ENCODE measurements around the gene SPTBN1. TPM values are rescaled to one million over a fixed set of nuclear protein-coding genes. Genes with fewer than 3 reads are reported as not detected.

SPTBN1 gene
- total RNA-seq, 2 experiments from 2014 or later: 103 to 107 TPM

DNA sequence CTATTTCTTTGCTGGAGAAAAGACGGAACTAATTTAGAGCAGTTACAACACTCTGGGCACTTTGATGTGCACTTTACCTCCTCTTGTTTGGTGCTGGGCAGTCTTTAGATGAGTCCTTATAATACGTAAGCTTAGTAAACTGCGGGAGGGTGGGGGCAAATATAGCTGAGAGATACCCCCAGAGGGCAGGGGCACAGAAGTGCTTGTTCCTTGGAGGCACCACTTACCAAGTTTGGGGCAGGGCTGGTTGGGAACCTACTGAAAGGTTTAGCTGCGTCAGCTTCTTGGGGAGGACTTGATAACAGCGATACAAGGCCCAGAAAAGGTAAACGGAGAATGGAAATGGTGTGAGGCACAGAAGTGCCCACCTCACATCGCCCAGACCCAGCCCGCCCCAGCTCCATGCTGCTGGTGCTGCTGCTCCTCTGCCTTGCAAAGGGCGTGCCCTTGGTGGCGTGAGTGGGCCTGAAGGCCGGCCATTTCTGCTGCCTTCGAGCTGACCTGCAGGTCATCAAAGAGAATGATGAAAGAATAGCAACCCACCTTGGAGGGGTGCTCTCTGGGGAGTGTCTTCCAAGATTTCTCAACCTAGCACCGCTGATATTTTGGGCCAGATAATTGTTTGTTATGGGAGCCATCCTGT, 139.2 kb downstream of the SPTBN1 start:
- CTCF ChIA-PET: interaction anchor here (0.5 to 2.7 kb wide), 8 partner anchors 13 to 73 kb away, joined by 3 to 9 read pairs (median 3); no protein-coding TSS in a partner anchor
- peak overlapping the region; percentile 96 for H3K27ac Mint-ChIP-seq
- H3K36me3 Mint-ChIP-seq (ENCODE audit: low read depth): peaks cover 13% of the 10 kb centered on the region
- H3K4me1 Mint-ChIP-seq (ENCODE audit: low read depth): peaks cover 93% of the 10 kb centered on the region
- H3K4me3 Mint-ChIP-seq: peak overlapping the region; percentile 75
- H3K27me3 Mint-ChIP-seq (ENCODE audit: low read depth): no peaks in the 10 kb centered on the region
- no peak for DNase-seq
- no peaks in the 10 kb centered on the region for H3K9me3 Mint-ChIP-seq
- intact Hi-C loops (cut with micrococcal nuclease): no loop called here

DNA sequence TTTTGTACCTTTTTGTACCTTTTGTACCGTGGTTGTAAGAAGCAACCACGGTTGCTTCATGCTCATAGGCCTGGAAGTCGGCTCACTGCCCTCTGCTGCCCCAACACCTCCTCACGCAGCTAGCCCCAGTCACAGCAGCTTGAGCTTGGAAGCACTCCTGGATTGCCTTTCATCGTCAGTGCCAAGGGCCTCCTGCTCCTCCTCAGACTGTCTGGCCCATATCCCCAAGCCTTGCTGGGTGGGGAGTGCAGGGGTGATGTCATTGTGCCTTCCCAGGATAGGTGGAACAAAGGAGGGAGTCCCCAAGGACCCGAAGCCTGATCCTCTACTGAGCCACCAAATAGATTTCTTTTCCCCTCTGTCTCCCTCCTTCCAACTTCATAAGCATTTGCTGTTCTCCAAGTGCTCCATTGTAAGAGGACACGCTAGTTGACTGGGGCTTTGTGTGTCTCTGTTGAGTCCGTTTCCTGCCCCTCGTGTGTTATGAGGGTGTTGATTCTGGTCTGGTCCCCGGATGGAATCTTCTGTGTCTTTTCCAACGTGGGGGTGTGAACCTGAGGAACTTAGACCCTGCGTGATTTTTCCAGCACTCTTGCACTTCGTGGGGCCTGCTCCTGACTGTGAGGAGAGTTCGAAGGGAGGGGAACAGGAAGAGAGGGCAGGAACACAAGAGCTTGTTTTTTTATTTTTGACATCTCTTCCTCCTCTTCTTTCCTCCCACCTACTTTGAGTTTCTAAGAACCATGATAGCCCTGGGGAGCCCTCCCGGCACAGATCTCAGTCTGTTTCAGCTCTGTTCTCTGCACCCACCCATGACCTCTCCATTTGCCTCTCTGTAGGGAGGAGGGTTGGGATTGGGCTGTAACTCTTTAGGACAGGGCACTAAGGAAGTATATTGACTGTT, 140.1 kb downstream of the SPTBN1 start:
- CTCF ChIA-PET: interaction anchor here (0.5 to 2.7 kb wide), 9 partner anchors 13 to 95 kb away, joined by 3 to 9 read pairs (median 4); no protein-coding TSS in a partner anchor

DNA sequence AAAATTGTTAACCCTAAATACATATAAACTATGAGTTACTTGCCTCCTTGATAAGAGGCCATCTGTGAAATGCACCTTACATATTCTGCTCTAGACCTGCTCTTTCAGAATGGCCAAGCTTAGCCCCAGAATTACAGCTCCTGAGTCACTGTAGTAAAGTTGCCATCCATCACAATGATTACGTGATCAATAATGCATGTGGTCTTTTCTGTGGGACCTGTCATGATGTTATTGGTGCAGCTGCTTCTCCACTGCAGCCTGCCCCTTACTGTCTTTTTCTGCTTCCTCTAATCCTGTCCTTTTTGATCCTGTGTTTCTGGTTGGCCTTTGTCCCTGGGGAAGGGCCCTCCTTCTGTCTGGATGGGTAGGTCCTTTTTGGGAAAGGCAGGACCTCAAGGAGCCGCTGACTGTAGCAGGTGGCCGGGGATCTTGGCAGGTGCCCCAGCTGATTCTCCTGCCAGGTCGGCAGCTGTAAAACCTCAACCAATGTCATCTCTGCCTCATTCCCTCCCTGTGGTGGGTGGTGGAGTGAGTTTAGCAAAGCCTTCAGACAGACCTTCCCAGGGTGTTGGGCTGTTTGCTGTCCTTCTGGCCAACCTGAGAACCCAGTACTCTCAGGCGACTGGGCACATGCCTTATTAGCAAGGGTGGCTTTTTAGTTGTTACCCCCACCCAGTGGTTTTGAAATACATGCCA, 141.2 kb downstream of the SPTBN1 start:
- Mint-ChIP-seq H3K9me3 (no peaks in the 10 kb centered on the region), H3K27me3 (ENCODE audit: low read depth) (no peaks in the 10 kb centered on the region), H3K4me1 (ENCODE audit: low read depth) (peaks cover 92% of the 10 kb centered on the region), H3K27ac (peak overlapping the region; percentile 96), H3K4me3 (peak overlapping the region; percentile 75), H3K36me3 (ENCODE audit: low read depth) (peaks cover 14% of the 10 kb centered on the region)
- intact Hi-C loops (cut with micrococcal nuclease): loop anchor here (2.0 kb wide), 1 partner anchor 72 kb away; no protein-coding TSS in a partner anchor
- peak; percentile 62 for DNase-seq
- CTCF ChIA-PET: interaction anchor here (0.6 to 1.9 kb wide), 6 partner anchors 12 to 584 kb away, joined by 3 to 5 read pairs (median 3); no protein-coding TSS in a partner anchor

More for the DNA sequence above, 140.1 kb downstream of the SPTBN1 start:
- H3K9me3 Mint-ChIP-seq: no peaks in the 10 kb centered on the region
- H3K27me3 Mint-ChIP-seq (ENCODE audit: low read depth): no peaks in the 10 kb centered on the region
- peak overlapping the region; percentile 96 for H3K27ac Mint-ChIP-seq
- H3K4me3 Mint-ChIP-seq: peak overlapping the region; percentile 75
- peaks cover 14% of the 10 kb centered on the region for H3K36me3 Mint-ChIP-seq (ENCODE audit: low read depth)
- peaks cover 90% of the 10 kb centered on the region for H3K4me1 Mint-ChIP-seq (ENCODE audit: low read depth)
- intact Hi-C loops (cut with micrococcal nuclease): loop anchor here (1.0 to 2.0 kb wide), 2 partner anchors 22 to 71 kb away; no protein-coding TSS in a partner anchor
- DNase-seq: no peak

DNA sequence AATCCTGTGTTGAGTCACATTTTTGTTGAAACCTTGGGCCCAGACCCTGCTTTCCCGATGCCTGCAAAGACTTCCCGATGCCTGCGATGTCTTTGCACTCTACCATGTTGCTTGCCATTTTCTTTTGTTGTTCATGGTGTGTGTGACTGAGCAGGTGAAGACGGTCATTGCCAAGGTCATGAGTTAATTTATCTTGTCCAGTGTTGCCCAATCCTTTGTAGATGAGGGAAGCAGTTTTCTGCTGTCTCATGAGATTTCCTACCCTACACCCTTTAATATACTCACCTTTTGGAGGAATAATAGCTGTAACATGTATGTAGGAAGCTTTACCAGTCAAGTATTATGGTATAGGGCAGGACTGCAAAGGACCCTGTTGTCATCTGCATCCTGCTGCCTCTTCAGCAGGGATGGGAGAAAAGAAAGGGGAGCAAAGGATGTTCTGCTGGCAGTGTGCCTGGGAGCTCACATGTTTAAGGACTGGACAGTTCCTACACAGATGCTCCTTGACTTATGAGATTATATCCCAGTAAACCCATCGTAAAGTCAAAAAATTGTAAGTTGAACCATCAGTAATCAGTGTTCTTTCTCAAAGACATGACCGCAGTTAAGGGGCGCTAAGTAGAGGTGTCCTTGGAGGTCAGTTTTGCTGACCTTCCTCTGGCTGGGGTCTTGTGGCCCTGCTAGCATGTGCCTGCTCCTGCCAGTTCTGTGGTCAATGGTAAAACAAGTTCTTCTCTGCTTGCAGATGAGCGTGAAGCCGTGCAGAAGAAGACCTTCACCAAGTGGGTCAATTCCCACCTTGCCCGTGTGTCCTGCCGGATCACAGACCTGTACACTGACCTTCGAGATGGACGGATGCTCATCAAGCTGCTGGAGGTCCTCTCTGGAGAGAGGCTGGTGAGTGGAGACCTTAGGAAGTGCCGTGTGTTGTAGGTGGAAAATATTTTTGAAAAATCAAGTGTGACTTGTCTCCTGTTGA, 142.5 kb downstream of the SPTBN1 start:
- CTCF ChIA-PET: interaction anchor here (0.5 to 1.9 kb wide), 9 partner anchors 9 to 75 kb away, joined by 3 to 6 read pairs (median 3); no protein-coding TSS in a partner anchor
- Mint-ChIP-seq H3K4me1 (ENCODE audit: low read depth) (peaks cover 92% of the 10 kb centered on the region), H3K27me3 (ENCODE audit: low read depth) (no peaks in the 10 kb centered on the region), H3K9me3 (no peaks in the 10 kb centered on the region), H3K4me3 (no peak overlapping the region), H3K27ac (peak overlapping the region; percentile 96), H3K36me3 (ENCODE audit: low read depth) (peaks cover 14% of the 10 kb centered on the region)
- intact Hi-C loops (cut with micrococcal nuclease): no loop called here
- no peak for DNase-seq

DNA sequence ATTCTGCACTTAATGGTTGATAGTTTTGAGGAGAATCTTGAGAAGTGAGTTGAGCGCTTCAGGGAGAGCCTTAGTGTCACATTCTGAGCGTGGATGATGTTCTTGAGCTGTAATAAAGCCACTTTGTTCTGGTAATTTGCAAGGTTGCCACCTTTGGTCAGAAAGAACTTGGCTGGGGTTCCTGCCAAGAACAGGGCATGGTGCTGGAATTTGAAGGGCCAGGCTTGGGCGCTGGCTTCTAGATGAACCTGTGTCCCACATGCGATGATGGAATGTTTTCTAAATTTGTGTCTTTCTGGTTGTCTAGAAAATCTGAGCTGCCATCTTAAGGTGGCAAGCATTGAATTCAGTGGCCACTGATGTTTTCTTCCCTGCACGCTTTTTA, 143.2 kb downstream of the SPTBN1 start:
- CTCF ChIA-PET: interaction anchor here (0.5 to 1.6 kb wide), 5 partner anchors 10 to 74 kb away, joined by 3 to 6 read pairs (median 4); no protein-coding TSS in a partner anchor
- Mint-ChIP-seq H3K27me3 (ENCODE audit: low read depth) (no peaks in the 10 kb centered on the region), H3K9me3 (no peaks in the 10 kb centered on the region), H3K4me3 (no peak overlapping the region), H3K27ac (peak overlapping the region; percentile 72), H3K4me1 (ENCODE audit: low read depth) (peaks cover 96% of the 10 kb centered on the region), H3K36me3 (ENCODE audit: low read depth) (peaks cover 14% of the 10 kb centered on the region)
- no peak for DNase-seq
- intact Hi-C loops (cut with micrococcal nuclease): no loop called here

DNA sequence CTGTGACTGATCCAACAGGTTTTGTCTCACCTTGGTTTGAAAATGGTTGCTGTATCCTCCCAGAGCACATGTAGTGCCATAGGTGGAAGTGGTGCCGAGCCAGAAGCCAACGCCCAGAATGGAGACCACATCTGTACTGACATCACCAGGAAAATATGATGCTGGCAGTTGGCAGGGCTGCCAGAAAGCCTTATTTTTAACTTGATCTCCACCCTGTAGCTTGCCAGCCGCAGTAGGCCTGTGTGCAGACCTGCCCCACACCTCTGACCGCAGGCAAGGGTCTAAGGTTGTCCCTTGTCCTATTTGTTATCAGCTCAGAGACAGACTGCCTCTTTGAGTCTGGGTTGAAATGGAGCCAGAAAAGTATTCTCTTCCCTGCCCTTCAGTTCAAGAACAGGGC, 143.8 kb downstream of the SPTBN1 start:
- H3K36me3 Mint-ChIP-seq (ENCODE audit: low read depth): peaks cover 14% of the 10 kb centered on the region
- peak overlapping the region; percentile 72 for H3K27ac Mint-ChIP-seq
- peak; percentile 54 for DNase-seq
- CTCF ChIA-PET: interaction anchor here (0.8 to 1.6 kb wide), 3 partner anchors 10 to 42 kb away, joined by 3 to 6 read pairs (median 5); no protein-coding TSS in a partner anchor
- no peaks in the 10 kb centered on the region for H3K9me3 Mint-ChIP-seq
- no peak overlapping the region for H3K4me3 Mint-ChIP-seq
- H3K27me3 Mint-ChIP-seq (ENCODE audit: low read depth): no peaks in the 10 kb centered on the region
- intact Hi-C loops (cut with micrococcal nuclease): loop anchor here (1.0 kb wide), 1 partner anchor 9 kb away; no protein-coding TSS in a partner anchor
- H3K4me1 Mint-ChIP-seq (ENCODE audit: low read depth): peaks cover 98% of the 10 kb centered on the region

DNA sequence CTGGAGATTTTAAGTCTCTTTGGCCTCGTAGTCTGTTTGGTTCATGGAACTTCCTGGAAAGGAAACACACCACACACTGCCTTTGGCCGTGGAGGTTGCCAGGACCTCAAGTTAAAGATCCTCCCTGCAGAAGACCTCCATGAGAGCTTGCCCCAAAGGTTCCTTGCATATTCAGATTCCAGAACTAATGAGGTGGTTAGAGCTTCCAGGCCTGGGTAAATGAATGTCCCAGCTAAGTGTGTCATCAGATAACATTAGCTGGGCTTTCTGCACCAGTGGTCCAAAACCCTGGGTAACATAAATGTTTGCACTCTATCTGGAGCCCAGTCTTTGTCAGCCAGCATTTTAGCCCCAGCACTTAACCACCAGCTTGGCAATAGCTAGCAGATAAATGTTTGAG, 145.2 kb downstream of the SPTBN1 start:
- no peak overlapping the region for H3K4me3 Mint-ChIP-seq
- H3K27ac Mint-ChIP-seq: peak overlapping the region; percentile 80
- intact Hi-C loops (cut with micrococcal nuclease): no loop called here
- H3K36me3 Mint-ChIP-seq (ENCODE audit: low read depth): peaks cover 14% of the 10 kb centered on the region
- no peaks in the 10 kb centered on the region for H3K9me3 Mint-ChIP-seq
- H3K4me1 Mint-ChIP-seq (ENCODE audit: low read depth): peaks cover 98% of the 10 kb centered on the region
- DNase-seq: no peak
- no peaks in the 10 kb centered on the region for H3K27me3 Mint-ChIP-seq (ENCODE audit: low read depth)
- CTCF ChIA-PET: interaction anchor here (0.7 to 1.4 kb wide), 5 partner anchors 9 to 77 kb away, joined by 3 to 5 read pairs (median 3); no protein-coding TSS in a partner anchor

DNA sequence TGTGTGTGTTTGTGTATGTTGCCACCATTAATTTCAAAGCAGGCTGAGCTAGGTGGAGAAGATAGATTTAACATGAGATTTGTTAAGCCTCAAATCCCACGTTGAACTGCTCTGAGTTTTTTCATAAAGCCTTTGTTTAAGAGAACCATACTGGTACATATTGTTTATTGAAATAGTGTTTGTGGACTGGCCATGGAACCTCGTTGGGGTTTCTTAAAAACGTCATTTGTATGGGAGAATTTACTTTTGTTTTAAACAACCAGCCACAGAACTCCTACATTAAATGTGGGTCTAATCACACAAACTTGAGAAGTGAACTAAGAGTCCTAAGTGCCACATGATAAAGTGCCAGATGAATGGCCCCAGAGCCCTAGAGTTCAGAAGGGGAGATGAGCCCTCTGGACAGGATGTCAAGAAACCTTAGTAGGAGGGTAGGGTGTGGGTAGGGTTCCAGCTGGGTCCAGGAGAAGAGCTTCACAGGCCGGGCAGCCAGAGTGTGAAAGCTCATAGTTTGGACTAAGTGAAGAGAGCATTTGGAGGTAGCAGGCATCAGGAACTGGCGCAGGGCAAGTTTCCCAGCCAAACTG, 146.7 kb downstream of the SPTBN1 start:
- intact Hi-C loops (cut with micrococcal nuclease): loop anchor here (2.0 kb wide), 1 partner anchor 80 kb away; no protein-coding TSS in a partner anchor
- H3K27me3 Mint-ChIP-seq (ENCODE audit: low read depth): no peaks in the 10 kb centered on the region
- CTCF ChIA-PET: interaction anchor here (0.7 to 4.2 kb wide), 4 partner anchors 10 to 56 kb away, joined by 3 to 21 read pairs (median 4); no protein-coding TSS in a partner anchor
- no peak overlapping the region for H3K4me3 Mint-ChIP-seq
- H3K9me3 Mint-ChIP-seq: no peaks in the 10 kb centered on the region
- H3K4me1 Mint-ChIP-seq (ENCODE audit: low read depth): peaks cover 91% of the 10 kb centered on the region
- H3K36me3 Mint-ChIP-seq (ENCODE audit: low read depth): peaks cover 14% of the 10 kb centered on the region
- no peak for DNase-seq
- H3K27ac Mint-ChIP-seq: peak overlapping the region; percentile 80

- H3K4me1 Mint-ChIP-seq (ENCODE audit: low read depth): peaks cover 91% of the 10 kb centered on the region
- peak overlapping the region; percentile 80 for H3K27ac Mint-ChIP-seq
- intact Hi-C loops (cut with micrococcal nuclease): loop anchor here (2.0 kb wide), 1 partner anchor 81 kb away; no protein-coding TSS in a partner anchor
- no peak overlapping the region for H3K4me3 Mint-ChIP-seq
- H3K27me3 Mint-ChIP-seq (ENCODE audit: low read depth): no peaks in the 10 kb centered on the region
- no peak for DNase-seq
- CTCF ChIA-PET: interaction anchor here (0.7 to 4.2 kb wide), 8 partner anchors 10 to 72 kb away, joined by 3 to 21 read pairs (median 4); no protein-coding TSS in a partner anchor
- peaks cover 14% of the 10 kb centered on the region for H3K36me3 Mint-ChIP-seq (ENCODE audit: low read depth)
- H3K9me3 Mint-ChIP-seq: no peaks in the 10 kb centered on the region
Observed at GRCh38 chr2:54603357-54603756, 147.2 kb downstream of the SPTBN1 start.

DNA sequence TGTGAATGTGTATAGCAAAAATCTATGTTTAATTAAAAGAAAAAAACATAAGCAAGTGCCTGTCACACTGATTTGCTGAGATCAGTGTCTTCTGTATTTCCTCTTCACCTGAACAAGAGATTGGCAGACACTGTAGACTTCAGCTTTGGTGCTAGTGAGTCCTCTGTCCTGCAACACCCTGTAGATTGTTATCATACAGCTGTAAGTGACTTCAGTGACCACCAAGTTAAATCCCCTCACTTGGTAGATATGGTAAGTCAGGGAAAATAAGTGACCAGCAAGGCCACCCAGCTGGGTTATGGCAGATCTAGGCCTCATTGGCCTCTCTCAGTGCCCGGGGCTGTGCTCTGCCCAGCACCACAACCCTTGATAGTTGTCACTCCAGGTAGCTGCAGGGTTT, 147.7 kb downstream of the SPTBN1 start:
- Mint-ChIP-seq H3K36me3 (ENCODE audit: low read depth) (peaks cover 14% of the 10 kb centered on the region), H3K4me1 (ENCODE audit: low read depth) (peaks cover 90% of the 10 kb centered on the region), H3K9me3 (no peaks in the 10 kb centered on the region), H3K27ac (peak overlapping the region; percentile 80), H3K27me3 (ENCODE audit: low read depth) (no peaks in the 10 kb centered on the region), H3K4me3 (no peak overlapping the region)
- DNase-seq: no peak
- intact Hi-C loops (cut with micrococcal nuclease): loop anchor here (2.0 kb wide), 1 partner anchor 81 kb away; no protein-coding TSS in a partner anchor
- CTCF ChIA-PET: interaction anchor here (1.0 to 4.2 kb wide), 6 partner anchors 11 to 72 kb away, joined by 3 to 21 read pairs (median 4); no protein-coding TSS in a partner anchor
